HUDEP-2 (cell line): ENCODE measurements around the gene MCF2L2.

Source experiments
- DNase-seq, 76 experiments: peaks; one replicate each; lab custom pipeline; 2025; ENCODE audit not compliant: unreplicated experiment in 76 of 76; lab: John Stamatoyannopoulos, UW

MCF2L2 gene

GRCh38 chr3:183151821-183152351 is 276.5 kb downstream of the MCF2L2 start:
- no peak for DNase-seq

GRCh38 chr3:183151086-183151485 is 277.3 kb downstream of the MCF2L2 start:
- no peak for DNase-seq

GRCh38 chr3:183149915-183150750 is 278.3 kb downstream of the MCF2L2 start:
- DNase-seq: no peak

GRCh38 chr3:183148056-183148455 is 280.4 kb downstream of the MCF2L2 start:
- no peak for DNase-seq

- DNase-seq: no peak
These were observed 284.1 kb downstream of the MCF2L2 start for GRCh38 chr3:183144363-183144762.

- DNase-seq: no peak
These were observed 286.2 kb downstream of the MCF2L2 start for GRCh38 chr3:183142199-183142598.

GRCh38 chr3:183134844-183135243 is 293.6 kb downstream of the MCF2L2 start:
- DNase-seq: no peak

- DNase-seq: no peak
These were observed 296.0 kb downstream of the MCF2L2 start for GRCh38 chr3:183132409-183132808.

GRCh38 chr3:183131735-183132134 is 296.7 kb downstream of the MCF2L2 start:
- no peak for DNase-seq

- no peak for DNase-seq
These were observed 297.2 kb downstream of the MCF2L2 start for GRCh38 chr3:183131186-183131725.

GRCh38 chr3:183129243-183129642 is 299.2 kb downstream of the MCF2L2 start:
- DNase-seq: no peak

- DNase-seq: no peak
These were observed 299.7 kb downstream of the MCF2L2 start for GRCh38 chr3:183128709-183129108.
